Measurements from ENCODE around the gene F10.

Gene F10

DNA sequence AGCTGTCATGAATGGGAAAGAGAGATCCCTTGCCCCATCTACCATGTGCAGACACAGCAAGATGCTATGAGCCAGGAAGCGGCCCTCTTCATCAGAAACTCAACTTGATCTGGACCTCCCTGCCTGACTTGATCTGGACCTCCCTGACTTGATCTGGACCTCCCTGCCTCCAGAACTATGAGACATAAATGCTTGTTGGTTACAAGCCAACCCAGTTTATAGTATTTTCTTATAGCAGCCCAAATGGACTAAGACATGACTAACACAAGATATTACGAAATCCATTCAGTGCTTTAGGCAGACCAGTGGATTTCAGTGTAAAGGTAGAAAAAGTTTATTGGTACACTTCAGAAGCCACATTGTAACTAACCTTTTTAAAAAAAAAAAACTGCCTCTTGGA is 70.3 kb downstream of the F10 start:
- no peak for DNase-seq (ENCODE audit: low read depth in 2 of 2)

DNA sequence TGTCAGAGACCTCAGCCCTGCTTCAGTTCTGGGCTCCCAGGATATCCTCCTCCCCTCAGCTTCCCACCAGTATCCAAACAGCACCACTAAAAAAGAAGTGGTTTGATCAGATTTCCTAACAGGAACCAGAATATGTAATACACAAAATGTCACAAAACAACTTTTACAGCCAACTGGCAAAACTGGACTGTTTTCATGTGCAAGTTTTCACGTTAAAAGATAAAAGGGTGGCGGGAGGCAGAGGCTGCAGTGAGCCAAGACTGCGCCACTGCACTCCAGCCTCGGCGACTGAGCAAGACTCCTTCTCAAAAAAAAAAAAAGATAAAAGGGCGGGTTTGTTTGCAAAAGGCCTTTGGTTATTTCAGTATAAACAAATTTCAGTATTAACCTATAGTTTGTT is 72.8 kb downstream of the F10 start:
- no peak for DNase-seq (ENCODE audit: low read depth in 2 of 2)

DNA sequence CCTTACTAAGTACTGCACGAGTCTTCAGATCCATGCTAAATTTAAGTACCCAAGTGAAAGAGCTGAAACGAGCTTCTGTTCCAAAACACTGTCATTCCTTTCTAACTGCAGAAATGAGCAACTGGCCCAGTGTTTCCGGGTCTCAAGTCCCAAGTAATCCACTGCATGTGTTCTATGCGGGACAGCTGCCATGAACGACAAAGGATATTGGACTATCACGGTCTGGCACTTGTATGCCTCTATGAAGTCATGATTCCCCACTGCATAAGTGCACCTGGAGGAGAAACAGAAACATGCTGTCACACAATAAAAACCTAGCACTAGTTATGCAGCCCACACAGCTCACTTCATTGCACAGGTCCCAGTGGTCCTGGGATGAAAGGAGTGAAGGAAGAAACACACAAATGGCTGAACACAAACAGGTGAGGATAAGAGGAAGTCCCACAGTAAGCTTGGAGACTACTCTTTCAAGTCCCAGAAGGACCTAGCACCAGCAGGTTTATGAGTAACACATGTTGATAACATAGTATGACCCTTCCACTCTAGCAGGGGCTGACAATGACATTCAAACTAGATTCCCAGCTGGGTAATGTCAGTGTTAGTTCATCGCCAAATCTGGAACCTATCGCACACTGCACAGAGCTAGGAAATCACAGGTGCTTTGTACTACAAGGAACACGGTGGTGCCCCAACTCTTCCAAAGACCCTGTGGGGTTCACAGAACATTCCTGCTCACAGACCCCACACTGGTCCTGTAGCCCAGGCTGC is 74.6 kb downstream of the F10 start:
- no peak for DNase-seq (ENCODE audit: low read depth in 2 of 2)
